EH (cell line): Measurements from ENCODE around the gene STK40.

ENCODE experiments used
- DNase-seq: peaks from one replicate; pipeline ENCODE4 v3.0.0-alpha.2; 2015; ENCODE audit warnings: low read depth

The STK40 gene

DNA sequence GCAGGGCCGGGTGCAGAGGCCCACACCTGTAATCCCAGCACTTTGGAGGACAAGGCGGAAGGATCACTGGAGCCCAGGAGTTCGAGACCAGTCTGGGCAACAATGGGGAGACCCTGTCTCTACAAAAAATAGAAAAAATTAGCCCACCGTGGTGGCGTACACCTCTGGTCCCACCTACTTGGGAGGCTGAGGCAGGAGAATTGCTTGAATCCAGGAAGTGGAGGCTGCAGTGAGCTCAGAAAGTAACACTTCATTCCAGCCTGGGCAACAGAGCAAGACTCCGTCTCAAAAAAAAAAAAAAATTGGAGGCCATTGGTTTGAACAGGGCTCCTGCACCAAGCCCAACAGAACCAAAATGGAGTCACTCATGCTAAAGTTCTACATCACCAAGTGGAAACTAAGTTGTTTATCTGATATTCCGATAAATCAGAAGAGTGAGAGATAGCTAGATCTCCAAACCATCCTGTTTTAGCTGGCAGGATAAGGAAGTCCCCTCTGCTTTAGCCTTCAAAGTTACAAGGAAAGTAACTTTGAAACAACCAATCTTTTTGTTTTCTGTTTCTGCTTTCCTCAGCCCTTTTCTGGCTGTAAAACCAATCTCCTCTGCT is 12.8 kb upstream of the STK40 start:
- DNase-seq = no peak

DNA sequence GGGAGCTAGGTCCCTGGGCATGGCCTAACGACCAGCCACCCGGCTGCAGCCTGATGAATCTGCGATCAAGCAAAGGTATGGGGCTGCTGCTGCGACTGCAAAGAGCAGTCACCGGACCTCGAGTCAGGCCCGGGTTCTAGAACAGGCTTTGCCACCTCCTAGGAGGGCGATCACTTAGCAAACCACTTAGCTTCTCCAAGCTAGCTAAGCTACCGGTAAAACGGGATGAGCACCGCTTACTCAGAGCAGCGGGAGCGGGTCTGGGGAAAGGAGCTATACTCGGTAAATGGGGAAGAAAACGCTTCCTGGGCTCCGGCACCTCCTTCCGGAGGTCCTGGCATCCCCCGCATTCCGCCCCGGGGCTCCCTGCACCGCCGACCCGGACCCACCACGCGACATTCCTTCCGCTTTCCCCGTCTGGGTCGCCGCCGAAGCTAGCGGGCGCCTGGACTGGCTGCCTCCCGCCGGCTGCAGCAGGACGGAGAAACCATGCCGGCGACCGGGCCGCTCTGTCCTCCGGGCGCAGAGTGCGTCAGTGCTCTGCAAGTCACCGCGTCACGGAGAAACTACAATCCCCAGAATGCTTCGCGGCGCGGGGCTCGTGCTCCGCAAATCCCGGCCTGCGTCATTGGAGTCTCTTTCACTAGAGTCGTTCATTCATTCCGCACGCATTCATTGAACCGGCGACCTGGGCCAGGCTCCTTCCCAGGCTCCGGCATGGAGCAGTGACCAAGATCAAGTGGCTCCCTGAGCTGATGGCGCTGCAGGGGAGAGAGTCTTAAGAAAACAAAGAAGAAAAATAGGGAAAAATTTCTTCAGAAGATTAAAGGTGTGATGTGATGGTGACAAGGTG is 11.9 kb upstream of the STK40 start, which contains the start of gene LSM10:
Gene LSM10, minus strand, starts transcription at position 531 of the 853 bp plus-strand sequence. CDS start 3,779 bp downstream, outside the sequence.
- DNase-seq = peak; percentile 95

DNA sequence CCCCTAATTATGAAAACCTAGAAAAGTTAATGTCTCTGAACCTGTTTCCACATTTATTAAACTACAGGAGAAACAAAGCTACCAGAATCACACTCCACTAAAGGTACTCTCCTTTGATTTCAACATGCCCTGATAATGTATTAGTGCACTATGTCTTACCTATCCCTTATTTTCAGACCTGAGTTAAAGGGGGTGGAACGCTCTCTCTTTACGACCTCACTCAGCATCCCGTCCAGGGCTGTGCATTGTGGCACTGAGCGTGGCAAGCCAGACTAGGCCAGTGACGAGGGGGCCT is 11.3 kb upstream of the STK40 start:
- DNase-seq = no peak

DNA sequence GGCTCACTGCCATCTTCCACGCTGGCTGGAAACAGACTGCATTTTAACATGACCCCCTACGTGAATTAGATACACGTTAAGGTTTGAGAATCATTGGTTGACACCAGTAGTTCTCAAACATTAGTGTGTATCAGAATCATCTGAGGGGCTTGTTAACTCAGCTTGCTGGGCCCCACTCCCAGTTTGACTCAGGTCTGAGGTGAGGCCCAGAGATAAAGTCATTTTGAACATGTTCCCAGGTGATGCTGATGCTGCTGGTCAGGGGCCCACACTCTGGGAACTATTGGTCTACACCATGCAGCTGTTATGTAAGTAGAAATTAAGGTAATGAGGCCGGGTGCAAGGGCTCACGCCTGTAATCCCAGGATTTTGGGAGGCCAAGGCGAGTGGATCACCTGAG is 10.6 kb upstream of the STK40 start:
- no peak for DNase-seq

DNA sequence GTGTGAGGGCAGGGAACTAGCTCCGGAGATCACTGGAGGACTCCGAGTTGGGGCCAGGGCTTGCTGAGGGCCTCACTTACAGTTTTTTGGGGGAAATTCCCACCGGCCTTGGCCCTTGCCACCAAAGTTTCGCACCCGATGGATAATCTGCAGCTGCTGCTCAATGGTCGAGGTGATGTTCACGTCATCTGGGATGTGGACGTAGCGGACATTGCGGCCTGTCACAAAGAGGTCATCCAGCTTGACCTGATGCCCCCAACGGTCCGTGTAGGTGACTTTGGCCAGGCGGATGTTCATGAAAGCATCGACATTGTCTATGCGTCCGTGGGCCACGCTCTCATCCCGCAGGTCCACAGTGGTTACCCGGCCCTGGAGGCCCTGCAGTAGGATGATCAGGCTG is 8.0 kb upstream of the STK40 start:
- DNase-seq = no peak

- no peak for DNase-seq
Observed at GRCh38 chr1:36392836-36393235, 7.1 kb upstream of the STK40 start.

GRCh38 chr1:36391271-36391670 is 5.5 kb upstream of the STK40 start:
- DNase-seq = no peak

GRCh38 chr1:36390411-36390810 is 4.7 kb upstream of the STK40 start:
- DNase-seq = no peak

DNA sequence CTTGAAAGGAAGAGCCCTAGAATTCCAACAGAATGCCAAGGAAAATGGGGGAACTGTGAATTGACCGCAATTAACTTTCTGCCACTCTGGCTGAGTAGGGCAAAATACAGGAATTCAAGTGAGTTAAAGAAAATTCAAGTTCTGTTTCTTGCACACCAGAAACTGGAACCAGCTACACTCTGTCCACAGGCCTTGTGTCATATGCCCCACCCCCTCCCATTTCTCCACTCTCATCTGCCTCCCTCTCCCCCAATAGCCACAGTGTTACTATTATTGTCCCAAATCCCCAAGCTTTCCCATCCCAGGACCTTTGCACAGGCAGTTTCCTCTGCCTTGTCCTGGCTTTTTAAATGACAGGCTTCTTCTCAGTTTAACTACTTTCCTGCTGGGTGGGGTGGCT is 4.3 kb upstream of the STK40 start:
- DNase-seq = no peak

GRCh38 chr1:36389261-36389660 is 3.5 kb upstream of the STK40 start:
- DNase-seq = no peak

GRCh38 chr1:36387141-36387949 is 1.6 kb upstream of the STK40 start:
- DNase-seq = peak; percentile 91

DNA sequence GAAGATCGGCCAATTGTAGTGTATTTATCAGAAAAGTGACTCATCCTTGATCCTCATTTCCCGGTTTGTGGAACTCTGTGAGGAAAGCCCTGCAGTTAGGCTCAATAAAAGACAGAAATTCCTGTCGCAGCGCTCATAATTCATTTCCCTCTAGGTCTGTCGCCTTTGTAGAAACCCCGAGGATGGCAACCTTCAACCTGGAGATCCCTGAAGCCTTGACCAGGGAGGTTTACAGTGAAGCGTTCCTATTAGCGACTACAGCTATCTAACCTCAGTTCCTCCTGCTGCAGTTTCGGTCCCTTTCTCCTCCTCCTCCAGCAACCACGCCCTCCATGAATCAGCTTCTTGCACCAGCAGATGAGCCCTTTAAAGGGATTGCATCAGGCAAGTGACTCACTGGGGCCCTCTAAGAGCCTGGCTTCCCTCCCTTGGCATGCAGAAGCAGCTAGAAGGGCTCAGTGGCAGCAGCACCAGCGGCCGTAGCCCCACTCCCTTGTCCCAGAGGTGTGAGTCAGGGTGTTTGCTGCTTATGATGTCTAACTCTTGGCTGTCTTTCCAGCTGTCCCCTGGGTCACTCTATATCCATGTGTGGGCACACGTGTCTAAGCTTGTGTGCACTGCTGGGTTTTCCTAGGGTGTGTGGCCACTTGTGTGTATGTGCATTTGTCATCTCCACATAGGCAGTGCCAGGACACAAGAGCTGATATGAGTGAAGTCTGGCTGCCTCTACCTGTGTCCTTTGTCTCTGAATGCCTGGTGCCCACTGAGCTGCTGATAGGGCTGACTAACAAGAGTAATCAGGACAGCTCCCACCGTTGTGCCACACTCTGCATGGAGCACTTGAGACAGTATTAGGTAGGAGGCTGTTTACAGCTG is 779 bp upstream of the STK40 start:
- peak; percentile 100 for DNase-seq

GRCh38 chr1:36384542-36385409 is 948 bp downstream of the STK40 start:
- peak; percentile 29 for DNase-seq

DNA sequence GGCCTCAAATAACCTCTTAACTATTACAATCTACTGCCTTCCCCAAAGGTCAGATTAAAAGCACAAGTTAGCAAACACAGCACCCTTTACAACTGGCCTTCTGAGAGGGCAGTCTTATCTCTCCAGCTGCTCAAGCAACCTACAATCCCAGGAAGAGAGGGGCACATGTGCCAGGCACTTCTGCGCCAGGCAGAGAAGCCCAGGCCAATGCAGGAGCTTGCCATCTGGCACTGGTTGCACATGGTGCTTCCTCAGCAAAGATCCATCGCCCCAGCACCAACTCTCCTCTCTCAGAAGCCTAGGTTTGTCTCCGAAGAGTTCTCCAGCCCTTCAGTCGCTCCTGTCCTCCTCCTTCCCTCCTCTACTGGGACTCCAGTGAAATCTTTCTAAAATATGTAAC is 2.5 kb downstream of the STK40 start:
- no peak for DNase-seq

- no peak for DNase-seq
Observed at GRCh38 chr1:36382669-36383068, 3.1 kb downstream of the STK40 start.

GRCh38 chr1:36382231-36382630 is 3.5 kb downstream of the STK40 start:
- no peak for DNase-seq

DNA sequence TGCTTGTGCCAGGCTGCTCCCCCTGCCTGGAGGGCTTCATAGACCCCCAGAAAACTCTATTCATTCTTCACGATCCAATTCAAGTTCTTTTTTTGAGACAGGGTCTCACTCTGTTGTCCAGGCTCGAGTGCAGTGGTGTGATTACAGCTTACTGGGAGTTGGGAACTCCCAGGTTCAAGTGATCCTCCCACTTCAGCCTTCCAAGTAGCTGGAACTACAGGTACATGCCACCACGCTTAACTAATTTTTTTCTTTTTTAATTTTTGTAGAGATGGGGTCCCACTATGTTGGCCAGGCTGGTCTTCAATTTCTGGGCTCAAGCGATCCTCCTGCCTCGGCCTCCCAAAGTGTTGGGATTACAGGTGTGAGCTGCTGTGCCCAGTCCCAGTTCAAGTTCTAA is 4.3 kb downstream of the STK40 start:
- DNase-seq = no peak

GRCh38 chr1:36380782-36381181 is 4.9 kb downstream of the STK40 start:
- no peak for DNase-seq

- DNase-seq = no peak
Observed at GRCh38 chr1:36380143-36380619, 5.5 kb downstream of the STK40 start.

GRCh38 chr1:36377791-36378492 is 7.8 kb downstream of the STK40 start:
- no peak for DNase-seq
